Hematopoietic multipotent progenitor cell treated with erythropoietin and hydrocortisone succinate and interleukin-3 and kit ligand, for 15 days (in vitro differentiated cells): Measurements from ENCODE around the gene VWA2.

Experiments used
- DNase-seq: peaks from one replicate; pipeline ENCODE4 v3.0.0-alpha.2; 2015; ENCODE audit warnings: low spot score

The VWA2 gene, protein sequence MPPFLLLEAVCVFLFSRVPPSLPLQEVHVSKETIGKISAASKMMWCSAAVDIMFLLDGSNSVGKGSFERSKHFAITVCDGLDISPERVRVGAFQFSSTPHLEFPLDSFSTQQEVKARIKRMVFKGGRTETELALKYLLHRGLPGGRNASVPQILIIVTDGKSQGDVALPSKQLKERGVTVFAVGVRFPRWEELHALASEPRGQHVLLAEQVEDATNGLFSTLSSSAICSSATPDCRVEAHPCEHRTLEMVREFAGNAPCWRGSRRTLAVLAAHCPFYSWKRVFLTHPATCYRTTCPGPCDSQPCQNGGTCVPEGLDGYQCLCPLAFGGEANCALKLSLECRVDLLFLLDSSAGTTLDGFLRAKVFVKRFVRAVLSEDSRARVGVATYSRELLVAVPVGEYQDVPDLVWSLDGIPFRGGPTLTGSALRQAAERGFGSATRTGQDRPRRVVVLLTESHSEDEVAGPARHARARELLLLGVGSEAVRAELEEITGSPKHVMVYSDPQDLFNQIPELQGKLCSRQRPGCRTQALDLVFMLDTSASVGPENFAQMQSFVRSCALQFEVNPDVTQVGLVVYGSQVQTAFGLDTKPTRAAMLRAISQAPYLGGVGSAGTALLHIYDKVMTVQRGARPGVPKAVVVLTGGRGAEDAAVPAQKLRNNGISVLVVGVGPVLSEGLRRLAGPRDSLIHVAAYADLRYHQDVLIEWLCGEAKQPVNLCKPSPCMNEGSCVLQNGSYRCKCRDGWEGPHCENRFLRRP

DNA sequence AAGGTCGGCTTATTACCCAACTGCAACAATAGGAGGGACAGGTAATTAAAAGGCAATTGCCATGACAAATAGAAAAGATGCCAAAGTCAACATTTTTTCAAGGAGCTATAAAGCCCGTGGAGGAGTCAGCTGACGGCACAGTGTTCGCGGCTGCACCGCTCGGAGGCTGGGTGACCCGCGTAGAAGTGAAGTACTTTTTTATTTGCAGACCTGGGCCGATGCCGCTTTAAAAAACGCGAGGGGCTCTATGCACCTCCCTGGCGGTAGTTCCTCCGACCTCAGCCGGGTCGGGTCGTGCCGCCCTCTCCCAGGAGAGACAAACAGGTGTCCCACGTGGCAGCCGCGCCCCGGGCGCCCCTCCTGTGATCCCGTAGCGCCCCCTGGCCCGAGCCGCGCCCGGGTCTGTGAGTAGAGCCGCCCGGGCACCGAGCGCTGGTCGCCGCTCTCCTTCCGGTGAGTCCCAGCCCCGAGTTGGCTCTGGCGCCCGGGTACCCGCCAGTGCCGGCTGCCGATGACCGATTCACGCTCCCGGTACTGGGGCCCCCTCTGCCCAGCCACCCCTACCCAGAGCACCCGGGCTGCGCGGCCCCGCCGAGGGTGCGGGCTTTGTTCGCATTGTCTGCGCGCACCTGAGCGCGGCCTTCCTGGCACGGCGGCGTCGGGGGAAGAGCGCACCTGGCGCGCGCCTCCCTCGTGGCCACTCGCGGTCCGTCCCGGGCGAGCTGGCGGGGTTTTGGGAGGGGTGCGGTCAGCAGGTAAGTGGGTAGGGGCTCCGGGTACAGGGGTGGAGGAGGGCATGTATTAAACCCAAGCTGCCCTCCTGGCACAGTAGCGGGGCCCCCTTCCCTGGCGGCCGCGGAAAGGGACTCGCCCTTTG lies at the start of gene VWA2:
TSS of gene VWA2 (plus strand) at position 138 of the 877 bp plus-strand sequence. CDS start 9,460 bp downstream, outside the sequence.
- DNase-seq = no peak

DNA sequence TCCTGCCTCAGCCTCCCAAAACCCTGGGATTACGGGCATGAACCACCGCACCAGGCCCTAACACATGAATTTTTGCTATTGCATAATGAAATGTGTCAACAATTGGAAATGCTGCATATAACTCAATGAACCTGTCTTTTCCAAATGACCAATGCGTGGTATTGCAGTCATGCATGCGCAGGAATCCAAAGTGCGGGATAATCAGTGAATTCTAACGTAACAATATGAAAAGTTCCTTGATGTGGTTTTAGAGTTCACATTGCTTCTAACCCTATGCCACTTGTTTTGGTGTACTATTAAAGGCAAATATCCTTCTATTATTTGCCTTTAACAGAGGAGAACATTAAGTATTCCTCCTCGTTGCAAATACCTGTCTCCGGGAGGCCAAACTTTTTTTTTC lies 49.4 kb upstream of the VWA2 start:
- no peak for DNase-seq

DNA sequence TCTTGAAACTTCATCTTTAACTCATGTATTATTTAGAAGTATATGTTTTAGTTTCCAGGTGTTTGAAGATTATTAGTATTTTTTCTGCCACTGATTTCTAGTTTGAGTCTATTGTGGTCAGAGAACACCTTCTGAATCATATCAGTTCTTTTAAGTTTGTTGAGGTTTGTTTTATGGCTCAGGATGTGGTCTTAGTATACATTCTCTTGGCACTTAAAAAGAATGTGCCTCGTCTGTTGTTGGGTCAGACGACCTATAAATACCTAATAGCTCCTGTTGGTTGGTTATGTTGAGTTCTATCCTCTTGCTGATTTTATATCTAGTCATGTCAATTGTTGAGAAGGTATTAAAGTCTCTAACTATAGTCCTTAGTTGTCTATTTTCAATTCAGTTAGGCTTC lies 44.0 kb upstream of the VWA2 start:
- no peak for DNase-seq

DNA sequence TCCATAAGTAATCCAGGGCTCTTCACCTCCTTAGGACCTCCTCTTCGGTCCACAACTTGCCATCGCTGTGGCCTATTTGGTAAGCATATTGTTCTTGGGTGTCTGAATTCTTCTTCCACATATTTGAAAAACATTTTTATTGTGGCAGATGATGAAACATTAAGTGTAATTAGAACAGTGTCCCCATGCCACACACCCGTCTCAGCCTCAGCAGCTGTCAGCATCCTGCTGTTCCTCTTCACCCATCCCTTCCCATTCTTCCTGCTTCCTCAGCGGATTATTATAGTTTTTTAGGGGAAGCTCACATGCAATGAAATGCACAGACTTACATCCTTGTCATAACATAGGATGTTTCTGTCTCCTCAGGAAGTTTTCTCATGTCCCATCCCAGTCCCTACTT lies 39.8 kb upstream of the VWA2 start:
- DNase-seq = no peak

DNA sequence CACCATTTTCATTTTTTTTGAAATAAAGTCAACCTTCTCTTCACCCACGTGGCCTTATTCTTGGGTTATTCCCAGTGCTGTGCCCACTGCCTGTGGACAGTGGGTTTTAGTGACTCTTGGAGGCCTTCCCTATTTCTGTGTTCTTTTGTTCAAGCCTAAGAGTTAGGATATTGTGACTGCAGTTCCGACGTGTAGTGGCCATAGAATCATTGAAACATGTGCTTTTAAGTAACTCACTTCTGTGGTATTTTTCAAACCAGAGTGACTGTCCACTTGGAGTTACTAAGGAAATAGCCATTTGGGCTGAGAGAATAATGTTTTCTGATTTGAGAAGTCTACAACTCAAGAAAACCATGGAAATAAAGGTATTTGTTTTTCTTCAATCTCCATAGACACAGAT lies 36.2 kb upstream of the VWA2 start:
- no peak for DNase-seq

DNA sequence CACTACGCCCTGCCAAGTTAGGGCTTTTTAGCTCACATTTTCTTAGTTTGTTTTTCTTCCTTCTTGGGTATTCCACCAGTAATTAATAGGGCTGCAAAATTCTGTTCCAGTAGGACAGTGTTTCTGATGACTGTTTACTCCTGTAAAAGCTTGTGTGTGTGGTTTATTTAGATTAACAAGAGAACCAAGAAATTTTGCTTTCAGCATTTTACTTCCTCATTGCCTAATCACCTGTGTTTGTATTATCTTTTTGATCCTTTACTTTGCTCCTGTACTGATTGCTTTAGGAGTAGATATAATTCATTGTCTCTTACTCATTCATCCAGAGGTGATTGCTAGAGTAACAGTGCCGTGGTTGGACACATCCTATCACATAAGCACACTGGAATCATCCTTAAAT lies 32.2 kb upstream of the VWA2 start:
- no peak for DNase-seq

DNA sequence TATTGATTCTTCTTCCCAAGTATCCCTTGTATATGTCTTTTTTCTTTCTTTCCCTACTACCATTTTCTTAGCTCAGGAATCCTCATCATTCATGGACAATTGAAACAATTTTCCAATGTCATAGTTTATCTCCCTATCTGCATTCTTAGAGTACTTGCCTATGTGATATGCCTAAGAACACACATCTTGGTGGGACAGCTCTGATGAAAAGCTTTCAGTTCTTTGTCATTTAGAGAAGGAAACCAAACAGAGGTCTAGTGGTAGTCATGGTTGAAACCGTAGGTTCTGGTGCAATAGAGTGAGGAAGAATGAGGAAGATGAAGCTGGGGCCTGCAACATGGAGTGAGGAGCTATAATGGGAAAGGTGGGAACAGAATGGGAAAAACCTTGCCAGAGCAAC lies 31.7 kb upstream of the VWA2 start:
- DNase-seq = no peak

DNA sequence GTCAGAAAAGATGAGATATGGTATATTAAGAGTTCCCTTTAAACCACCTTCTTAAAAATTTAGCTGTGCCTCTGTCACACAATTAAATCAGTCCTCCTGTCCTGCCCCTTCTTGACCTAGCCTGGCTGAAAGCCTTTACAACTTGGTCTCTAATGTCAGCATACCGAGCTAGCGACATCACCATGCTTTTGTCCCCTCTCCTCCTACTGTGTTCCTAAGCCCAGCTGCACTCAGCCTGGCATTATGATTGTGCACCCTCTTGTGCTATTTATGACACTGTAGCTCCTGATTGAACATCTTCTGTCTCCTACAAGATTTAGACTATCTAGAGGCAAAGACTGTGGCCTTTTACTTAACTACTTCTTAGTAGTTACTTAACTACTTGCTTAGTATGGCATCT lies 30.7 kb upstream of the VWA2 start:
- no peak for DNase-seq

DNA sequence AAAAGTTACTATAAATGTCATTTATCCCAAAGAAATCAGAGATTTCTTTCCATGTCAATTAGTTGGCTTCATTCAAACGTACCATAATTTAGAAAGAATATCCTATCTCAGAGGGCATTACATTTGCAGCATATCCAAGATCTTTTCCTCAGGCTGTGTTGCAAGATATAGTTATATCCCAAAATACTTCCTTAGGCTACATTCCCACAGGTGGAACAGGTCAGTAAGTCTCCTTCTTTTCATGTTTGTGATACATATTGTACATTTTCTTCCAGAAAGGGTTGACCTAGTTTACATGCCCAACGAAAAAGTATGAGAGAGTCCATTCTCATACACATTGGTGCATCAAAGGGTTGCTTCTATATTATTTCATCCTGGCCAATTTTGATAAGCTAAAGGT lies 26.9 kb upstream of the VWA2 start:
- no peak for DNase-seq

DNA sequence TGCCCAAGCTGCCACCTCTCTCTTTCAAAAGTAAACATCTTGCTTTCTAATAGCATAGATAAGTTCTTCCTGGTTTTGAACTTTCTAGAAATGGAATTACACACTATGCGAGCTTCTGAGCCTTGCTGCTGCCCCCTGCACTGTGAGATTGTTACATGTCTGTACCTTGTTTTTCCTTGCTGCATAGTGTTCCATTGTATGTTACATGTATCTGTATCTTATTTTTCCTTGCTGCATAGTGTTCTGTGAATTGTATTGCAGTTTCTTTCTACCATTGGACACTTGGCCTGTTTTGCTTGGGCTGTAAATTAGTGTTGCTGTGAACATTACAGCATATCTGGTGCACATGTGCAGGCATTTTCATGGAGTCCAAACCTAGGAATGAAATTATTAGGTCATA lies 24.0 kb upstream of the VWA2 start:
- DNase-seq = no peak

DNA sequence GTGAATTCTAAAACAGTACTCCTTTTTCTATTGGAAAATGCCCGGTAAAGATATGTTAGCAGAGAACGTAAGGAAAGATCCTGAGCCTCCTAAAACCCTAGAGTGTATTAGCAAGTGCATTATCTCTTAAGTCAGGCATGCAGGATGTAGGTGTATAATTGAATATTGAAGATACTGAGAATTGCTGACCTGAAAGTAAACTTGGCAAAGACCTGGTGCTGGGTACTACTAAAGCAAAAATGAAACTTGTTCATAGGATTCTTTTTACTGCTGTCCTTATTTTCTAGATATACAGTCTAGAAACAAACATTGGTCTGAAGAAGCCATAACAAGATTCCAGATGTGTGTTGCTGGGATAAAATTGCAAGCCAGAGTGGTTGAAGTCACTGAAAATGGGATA lies 18.8 kb upstream of the VWA2 start:
- DNase-seq = no peak

DNA sequence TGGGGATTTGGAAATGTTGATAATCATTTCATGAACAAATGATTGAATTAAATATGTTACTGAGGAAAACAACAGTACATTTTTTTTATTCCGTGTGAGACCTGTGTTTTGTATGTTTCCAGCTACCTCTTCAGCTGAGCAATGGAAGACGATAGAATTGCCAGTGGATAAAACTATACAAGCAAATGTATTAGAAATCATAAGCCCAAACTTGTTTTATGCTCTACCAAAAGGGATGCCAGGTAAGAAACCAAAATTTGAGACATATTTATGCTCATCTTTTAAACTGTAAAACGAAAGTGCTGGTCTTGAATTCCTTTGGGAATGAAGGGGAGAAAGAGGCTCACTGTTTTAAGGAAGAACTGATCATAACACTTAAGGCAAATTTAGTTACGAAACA lies 17.8 kb upstream of the VWA2 start:
- no peak for DNase-seq

DNA sequence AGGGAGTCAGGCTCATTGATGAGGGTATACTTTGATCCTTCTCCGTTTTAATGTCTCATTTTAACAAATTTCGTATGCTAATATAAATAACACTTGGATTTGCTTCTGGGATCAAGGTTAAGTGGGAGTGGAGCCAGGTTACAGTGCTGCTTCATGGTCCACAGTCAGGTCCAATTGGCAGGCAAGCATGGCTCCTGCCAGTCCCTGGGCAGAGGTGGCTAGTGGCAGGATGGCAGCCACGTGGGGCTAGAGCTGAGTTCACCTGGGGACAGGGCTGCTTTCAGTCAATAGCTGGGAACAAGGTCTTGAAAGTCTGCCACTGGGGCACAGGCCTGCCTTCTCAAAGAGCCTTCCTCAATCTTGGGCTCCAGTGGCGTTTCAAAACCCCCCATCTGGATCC lies 16.0 kb upstream of the VWA2 start:
- no peak for DNase-seq

DNA sequence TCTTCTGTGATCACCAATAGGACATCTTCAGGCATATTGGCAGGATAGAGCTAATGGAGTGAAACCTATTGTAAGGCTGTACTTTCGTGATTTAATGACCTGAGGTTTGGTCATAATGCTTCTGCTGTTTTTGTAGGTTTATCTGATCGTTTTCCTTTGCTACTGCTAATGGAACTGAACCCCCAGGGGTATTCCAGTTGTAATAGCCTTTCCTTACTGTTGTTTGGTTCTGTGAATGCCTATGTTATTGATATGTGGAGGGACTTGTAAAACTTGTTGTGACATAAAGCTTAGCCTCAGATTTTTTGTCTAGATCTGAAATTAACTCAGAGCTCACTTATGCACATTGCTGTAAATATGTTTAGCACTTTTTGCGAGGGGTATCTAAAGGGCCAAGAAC lies 10.9 kb upstream of the VWA2 start:
- no peak for DNase-seq

DNA sequence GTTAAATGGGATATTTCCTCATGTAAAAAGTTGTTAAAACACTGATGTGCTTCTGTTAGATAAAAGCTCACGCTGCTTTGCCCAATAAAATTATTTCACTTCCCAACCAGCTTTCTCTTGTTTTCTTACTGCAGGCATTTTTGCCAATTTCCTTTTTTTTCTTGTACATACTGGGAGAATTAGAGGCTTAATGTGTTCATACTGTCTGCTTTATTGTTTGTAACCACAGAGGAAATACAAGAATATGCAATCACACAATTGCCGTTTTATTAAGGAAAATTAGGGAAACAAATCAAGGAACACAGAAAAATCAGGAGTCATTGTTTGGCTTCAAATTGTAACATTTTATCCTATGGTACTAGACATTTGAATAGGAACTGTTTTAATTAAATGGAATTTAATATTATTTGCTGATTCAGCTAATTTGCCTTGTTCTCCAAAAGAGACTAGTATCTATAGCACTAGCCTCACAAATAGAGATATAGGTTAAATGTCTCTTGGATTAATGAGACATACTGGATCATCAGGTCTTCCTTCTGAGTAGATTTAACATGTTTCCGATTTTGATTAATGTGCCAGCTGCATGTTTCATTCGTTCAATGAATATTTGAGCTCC lies 6.4 kb upstream of the VWA2 start:
- no peak for DNase-seq

DNA sequence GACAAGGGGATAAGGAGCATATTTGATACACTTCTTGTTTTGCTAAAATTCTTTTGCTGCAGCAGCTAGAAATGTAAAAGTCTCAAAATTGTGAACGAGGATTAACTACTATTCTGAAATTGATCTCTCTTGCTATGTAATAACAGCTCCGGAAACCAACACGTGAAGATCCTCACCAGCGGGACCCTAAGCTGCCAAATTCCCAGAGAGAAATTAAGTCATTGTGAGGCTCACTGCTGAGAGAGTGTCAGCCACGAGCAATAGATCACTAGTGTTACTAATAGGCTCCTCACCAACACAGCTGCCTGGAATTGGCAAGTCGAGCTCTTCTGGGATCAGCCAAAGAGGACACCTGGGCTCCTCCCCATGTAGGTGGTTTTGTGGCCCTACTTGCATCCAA lies 5.6 kb upstream of the VWA2 start:
- DNase-seq = no peak

DNA sequence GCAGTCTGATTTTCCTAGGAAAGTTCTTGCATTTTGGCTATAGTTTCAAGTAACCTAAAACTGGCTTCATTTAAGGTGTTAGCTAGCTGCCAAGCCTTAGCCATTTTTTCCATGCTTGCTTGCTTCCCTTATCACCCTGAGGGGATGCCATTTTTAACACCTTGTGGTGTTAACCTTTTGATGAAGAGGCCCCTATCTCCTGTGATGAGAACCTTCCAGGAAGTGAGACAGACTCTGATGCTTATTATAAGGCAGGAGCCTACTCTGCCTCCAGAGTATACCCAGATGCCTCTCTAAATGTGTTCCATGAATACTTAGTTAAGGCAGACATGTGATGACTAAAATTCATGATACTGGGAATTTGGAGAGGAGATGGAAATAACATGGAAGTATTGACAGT lies 4.9 kb upstream of the VWA2 start:
- no peak for DNase-seq

DNA sequence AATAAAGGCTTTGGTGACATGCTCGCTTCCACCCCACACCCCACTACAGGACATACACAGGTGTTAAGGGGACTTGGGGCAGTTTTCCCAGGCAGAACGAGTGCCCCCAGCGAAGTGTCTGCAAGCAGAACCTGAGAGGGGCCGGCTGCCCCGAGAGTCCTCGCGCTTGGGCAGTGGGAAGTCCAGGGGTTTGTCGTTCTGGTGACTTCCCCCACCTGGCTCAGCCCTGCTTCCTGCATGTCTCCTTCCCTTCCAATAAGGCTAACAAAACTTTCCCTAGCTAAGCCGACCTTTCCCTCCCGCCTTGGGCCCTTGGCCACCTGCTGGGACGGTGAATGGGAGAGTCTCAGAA lies 916 bp downstream of the VWA2 start:
- no peak for DNase-seq

DNA sequence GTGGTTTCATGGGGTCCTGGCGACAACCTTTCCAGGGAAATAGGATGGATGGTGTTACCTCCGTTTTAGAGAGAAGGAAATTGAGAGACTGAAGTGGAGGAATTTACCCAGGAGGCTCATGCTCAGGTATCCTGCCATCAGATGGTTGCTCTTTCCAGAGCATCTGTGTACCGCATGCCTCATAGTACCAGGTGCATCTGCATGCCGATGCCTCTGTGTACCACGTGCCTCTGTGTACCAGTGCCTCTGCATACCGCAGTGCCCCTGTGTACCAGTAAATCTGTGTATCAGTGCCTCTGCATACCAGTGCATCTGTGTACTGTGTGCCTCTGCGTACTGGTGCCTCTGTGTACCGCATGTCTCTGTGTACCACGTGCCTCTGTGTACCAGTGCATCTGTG lies 3.2 kb downstream of the VWA2 start:
- DNase-seq = no peak

DNA sequence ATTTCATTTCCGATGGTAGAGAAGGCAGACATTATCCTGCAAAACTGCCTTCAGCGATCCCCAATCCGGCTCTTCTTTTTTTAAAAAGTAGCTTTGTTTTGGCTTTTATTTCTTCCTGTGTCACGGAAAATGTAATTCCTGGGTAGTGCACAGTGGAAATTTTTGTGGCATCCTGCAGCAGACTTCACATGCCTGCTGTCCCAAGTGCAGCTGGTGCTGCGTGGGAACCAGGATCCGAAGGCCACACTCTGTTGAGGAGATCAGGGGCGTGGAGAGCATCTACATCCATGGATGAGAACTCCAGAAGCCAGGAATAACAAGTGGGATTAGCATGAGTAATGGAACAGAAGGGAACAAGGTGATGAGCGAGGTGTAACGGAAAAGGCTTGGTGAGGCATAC lies 4.6 kb downstream of the VWA2 start:
- no peak for DNase-seq

DNA sequence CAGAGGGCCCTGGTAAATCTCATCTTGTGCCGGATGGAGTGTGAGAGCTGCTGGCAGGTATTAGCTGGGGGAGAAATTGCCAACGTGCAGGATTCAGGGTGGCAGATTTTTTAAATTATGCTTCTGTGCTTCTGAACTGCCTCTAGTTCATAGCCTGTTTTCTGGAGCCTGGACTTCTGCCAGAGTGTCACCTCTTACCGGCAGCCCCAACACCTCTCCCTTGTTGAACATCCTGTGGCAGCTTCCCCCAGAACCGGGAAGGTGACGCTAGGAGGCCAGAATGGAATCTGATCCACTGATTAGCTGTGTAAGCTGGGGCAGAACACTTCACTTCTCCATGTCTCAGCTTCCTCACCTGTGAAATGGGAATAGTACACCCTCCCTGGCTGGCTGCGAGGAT lies 5.1 kb downstream of the VWA2 start:
- DNase-seq = no peak

DNA sequence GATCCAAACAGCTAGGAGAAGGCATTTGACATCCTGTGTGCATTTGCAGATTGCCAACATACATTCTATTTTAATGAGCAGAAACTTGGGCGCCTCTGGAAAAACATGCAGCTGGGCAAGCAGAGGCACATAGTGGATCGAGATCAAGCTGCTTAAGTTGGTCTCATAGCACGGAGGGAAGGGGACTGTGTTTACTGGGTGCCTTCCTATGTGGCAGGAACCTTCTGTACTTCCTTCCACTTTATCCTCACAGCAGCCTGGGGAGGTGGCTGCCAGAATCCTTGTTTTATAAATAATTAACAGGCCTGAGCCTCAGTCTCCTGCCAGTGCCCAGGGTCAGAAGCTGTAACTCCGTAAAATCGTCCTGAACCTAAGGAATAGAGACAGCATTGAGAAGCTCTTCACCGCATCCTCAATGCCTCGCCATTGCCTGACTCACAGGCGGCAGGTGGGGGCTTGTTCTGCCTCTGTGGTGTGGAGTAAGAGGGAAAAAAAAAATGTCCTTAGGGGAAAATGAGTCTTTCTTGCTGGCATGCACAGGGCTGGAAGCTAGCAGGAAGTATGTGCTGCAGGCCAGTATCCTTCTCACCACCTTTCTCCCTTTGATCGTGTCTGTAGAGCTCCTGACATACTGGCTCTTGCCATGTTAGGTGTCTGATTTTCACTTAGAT lies 6.2 kb downstream of the VWA2 start:
- no peak for DNase-seq
